ENCODE data around the gene ALK.

ALK gene

DNA sequence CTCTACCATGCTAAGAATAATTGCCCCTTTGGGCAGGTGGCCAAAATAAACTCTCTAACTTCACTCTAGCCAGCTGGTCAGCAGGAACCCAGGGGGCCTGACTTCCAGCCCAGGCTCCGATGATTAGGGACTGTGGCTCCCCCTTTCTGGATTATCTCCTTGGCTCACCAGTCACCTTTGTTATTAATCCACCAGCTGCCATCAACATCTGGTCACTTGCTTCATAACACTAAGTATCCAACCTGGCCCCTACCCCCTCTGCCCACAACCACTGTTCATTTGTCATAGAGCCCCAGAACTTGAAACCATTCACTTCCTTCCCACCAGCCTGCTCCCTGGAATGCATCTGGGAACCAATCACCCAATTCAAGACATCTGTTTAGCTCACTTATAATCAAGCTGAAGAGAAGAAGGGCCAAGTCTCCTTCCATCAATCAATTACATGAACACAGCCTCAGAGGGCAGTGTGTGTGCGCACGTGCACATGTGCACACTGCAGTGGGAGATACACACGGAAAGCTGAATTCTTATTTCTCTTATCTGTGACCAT is 215.1 kb downstream of the ALK start:
- no peak for DNase-seq

DNA sequence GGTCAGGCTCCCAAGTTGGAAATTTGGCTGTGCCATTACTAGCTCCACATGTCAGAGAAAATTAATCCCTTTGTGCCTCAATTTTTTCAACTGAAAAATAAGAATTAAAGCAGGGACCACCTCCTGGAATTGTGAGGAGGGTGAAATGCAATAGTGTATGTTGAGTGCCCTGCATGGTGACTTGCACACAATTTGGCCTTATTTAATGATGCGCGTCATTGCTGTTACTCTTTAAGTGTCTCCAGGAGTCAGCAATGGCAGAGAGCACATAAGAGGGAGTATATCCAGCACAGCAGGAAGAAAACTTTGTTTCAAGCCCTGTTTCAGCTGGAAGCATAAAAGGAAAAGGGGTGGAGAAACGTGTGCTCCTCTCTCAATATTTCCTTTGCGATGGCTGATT is 215.8 kb downstream of the ALK start:
- no peak for DNase-seq

DNA sequence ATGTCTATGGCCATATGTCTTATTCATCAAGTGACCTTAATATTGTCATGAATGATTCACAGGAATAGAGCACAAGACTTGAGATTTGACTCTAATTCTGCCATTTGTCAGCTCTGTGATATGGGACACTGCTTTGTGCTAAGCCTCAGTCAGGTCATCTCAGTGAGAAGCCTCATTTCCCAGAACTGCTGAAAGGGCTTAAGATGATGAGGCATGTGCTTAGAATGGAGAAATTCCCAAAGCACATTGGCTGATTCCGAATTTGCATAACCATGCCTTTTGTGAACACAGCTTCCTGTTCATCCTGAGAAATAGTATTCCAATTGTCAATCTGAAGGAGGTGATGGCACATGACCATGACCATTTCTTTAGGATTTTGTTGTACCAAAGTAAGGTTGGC is 218.1 kb downstream of the ALK start:
- DNase-seq: no peak

DNA sequence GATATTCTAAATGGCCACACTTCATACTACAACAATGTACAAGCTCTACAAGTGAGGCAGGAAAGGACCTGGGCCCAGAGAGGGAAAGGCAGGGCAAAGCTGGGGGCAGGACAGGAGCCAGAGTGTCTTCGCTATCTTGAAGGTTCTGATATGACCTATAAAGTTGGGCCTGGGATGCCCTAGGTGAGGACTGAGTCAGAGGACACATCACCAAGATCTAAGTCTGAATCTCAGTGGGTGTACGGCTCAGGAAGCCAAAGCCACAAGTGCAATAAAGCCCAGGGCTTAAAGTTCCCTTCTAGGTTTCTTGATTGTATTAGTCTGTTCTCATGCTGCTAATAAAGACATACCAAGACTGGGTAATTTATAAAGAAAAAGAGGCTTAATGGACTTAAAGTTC is 219.1 kb downstream of the ALK start:
- no peak for DNase-seq

DNA sequence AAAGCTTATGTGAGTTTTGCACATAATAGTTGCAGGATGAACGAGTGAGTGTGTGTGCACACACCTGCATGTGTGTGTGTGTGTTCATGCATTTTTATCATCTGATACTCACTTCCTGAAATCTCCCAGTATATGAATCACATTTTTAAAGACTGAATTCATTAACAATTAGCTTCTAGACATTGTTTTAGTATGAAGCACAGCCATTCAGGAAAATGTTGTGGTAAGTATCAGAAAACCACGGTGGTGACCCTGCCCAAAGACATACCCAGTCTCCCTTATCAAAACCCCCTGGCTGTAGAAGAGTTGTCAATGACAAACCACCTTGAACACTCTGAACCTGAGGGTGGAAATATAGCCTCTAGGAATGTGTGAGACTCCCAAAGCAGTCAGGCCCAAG is 220.8 kb downstream of the ALK start:
- DNase-seq: no peak

DNA sequence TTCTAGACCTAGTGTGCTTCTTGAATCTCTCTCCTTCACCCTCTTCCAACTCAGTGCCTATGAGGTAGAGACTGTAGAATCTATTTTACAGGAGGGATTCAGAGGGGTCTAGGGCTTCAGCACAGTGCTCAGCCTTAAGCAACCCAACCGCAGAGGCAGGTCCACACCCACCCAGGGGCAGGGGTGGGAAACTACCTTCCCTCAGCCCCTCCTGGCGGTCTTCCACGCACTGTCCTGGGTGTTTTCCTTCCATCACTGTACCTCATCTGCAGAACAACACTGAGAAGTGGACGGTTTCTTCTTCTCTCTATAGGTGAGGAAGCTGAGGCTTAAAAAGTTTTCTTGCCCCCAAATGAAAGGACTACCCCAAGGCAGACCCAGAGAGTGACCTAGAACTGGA is 222.3 kb downstream of the ALK start:
- no peak for DNase-seq

DNA sequence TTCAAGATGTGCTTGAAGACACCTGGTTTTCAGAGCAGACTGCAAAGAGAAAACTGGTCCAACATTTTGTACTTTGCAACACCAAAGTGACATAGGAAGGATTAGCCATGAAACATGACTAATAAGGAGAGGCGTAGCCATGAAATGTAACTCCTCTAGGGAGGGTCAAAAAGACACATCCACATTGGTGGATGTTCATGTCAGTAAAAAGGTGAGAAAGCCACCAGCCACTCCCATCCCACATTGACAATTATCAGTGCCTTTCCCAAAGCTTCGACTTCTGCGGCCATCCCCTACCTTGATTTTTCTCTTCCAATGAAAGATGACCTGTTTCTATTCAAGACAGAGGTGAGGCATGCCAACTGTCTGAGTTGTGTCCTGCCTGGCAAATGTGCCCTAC is 223.2 kb downstream of the ALK start:
- no peak for DNase-seq

DNA sequence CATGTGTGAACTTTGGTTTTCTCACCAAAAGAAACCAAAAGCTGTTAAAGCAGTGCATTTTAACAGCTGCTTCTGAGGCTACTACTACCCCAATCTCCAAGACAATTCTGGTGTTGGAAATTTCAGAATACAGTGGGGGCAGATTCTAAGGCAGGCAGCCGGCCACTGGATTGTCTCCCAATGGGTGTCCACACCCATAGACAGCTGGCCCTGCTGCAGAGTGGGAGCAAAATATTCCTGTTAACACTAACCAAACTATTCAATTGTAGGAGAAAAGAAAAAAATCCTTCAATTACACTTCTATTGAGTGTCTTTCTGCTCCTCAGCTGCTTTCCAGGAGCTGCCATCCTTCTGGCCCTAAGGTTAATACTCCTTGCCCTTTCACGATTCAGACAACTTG is 223.7 kb downstream of the ALK start:
- DNase-seq: no peak

DNA sequence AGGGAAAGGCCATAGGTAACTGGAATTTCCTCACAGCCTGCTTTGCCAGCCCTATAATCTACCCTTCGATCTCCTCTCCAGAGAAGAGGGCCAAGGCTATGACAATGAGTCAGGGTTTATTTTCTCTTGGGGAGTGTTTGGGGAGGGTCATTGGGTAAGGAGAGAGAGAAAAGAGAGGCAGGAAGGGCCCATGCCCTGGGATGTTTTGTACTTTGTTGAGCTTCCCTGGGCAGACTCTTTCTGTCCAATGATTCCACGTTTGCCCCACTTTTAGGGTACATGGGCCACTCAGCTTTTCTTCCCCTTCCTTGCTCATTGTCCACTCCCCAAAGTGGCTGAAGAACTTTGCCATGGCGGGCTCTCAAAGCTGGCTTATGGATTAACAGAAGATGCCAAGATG is 224.2 kb downstream of the ALK start:
- no peak for DNase-seq

DNA sequence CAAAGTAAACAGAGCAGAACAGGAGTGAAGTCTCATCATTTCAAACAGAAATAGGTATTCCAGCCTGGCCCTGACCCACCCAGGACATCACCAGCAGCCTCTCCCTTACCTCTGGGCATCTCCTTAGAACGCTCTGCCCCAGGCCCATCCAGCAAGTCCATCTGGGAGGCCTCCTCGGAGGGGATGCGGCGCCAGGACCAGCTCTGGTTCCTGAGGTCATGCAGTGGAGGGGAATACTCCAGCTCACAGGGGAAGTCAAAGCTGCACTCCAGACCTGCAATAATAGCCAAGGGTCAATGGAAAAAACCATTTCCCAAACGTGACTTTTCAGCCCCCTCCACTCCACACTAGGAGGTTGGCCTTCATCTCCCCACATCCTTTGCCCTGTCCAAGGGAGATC is 226.6 kb downstream of the ALK start:
- DNase-seq: no peak

DNA sequence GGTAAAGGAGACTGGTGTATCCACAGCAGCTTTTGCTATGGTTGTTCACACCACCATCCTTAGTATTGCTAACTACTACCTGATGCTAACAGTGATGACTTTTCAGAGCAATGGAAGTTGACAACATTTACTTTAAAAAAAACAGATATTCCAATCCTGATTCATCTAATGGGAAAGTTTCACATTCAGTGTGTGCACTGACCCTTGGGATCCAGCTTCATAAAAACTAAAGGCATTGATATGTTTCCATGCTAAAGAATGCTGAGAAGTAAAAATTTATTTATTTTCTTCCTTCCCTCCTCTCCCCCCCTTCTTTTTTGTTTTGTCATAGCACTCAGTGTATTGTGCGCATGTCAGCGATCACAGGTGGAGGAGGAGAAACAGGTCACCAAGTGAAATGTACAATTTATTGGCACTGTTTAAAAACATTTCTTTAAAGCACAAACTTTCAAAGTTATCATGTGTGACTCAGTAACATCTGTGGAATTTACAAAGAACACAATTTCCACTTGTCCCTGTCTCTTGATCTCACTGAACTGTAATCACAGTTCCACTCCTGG is 229.9 kb downstream of the ALK start:
- DNase-seq: no peak

DNA sequence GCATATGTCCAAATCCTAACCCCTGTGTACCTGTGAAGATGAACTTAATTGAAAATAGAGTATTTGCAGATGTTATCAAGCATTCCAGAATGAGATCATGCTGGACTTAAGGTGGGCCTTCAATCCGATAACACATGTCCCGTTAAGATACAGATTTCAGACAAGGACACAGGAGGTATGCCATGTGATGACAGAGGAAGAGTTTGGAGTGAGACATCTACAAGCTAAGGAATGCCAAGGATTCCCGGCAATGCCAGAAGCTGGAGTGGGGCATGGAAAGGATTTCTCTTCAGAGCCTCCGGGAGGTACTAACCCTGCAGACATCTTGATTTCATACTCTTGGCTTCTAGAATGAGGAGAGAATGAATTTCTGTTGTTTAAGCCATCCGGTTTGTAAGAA is 231.7 kb downstream of the ALK start:
- no peak for DNase-seq

DNA sequence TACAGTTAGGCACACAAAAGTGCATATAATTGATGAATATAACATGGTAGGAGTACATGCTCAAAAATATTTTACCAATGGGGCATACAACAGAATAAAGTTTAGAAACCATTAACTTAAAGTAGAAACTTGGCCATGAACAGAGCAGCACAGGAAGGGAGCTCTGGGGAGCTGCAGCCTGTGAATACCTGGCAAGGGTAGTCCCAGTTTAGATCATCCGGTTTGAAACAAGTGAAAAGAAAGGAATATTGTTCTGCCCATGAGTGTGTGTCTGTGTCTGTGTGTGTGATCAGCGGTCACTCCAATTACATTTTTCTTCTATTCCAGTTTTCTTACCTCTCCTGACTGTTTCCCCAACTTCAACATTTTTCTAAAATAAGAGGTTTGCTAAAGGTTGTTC is 233.0 kb downstream of the ALK start:
- DNase-seq: no peak

DNA sequence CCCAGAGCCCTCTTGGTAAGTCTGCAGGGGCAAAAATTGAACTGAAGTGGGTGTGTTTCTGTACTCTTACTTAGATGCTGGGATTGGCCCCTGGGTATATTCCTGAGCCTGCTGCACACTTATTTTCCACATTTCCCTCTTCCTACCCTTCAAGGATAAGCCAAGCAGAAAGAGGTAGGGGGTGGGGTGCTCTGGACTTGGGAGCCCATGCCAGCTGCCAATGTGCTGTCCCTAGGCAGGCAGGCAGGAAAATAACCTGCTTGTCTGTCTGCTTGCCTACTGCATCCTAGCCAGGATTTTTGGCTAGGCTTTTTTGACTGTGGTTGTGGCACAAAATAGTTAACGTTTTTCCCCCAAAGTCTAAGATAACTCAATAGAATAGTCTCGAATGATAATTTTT is 234.3 kb downstream of the ALK start:
- DNase-seq: no peak

DNA sequence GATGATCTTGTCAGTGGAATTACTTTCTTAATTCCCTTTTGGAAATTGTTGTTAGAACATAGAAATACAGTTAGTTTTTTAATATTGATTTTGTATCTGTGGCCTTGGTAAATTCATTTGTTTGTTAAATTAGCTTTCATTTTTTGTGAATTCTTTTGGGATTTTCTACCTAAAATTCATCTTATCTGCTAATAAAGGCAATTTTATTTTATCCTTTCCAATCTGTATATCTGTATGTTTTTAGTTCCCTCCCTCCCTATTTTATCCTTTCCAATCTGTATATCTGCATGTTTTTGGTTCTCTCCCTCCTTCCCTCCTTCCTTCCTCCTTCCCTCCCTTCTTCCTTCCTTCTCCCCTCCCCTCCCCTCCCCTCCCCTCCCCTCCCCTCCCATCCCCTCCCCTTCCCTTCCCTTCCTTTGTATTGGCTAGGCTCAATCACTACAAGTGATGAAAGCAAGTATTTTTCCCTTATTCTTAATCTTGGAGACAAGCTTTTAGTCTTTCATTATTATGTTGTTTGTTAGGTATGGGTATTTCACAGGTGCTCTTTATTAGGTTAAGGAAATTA is 244.4 kb downstream of the ALK start:
- DNase-seq: no peak

DNA sequence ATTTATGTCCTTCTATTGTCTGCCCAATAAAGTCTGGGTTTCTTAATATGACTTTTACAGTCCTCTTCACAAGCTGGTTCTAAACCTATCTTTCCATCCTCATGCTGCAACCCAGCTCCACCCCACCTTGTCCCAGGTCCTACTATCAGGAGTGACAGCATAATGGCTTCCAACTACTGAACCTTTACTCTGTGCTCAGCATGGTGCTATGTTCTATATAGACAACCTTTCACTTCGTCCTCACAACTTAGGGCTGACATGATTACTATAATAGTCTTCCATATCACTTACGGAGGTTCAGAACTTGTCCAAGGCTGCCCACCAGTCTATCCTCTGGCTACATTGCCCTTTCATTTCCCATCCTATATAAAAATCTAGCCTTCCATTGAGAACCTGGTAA is 256.8 kb downstream of the ALK start:
- DNase-seq: no peak

DNA sequence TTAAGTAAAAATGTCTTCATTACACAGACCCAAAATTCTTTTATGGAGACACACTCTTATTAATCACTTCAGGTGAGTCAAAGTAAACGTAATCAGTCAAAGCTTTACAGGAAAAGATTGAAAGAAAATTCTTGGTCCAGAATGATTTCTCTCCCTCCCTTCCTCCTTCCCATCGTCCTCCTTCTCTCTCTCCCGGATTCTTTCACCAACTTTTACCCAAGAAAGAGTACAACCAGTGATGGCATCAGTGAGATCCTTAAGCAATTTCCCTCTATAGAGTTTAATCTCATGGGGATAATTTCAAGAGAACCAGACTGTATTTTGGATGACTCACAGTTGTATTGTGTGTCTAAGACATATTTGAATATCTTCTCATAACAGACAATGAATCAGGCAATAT is 258.1 kb downstream of the ALK start:
- DNase-seq: no peak

DNA sequence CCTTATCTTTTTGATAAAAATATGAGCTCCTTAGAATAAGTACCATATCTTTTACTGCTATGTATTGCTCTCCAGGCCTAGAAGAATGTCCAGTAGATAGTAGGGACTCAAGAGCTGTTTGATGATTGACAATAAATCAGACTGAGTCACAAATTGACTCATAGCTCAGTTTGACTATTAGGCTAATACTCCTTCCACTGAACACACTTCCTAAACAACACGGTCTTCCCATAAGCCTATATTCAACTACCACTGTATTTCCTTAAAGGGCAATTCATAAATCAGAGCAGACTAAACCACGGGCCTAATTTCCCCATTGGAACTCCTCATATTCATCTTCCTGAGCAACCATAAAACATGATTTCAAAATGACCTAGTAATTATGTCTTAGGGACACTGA is 258.5 kb downstream of the ALK start:
- no peak for DNase-seq

DNA sequence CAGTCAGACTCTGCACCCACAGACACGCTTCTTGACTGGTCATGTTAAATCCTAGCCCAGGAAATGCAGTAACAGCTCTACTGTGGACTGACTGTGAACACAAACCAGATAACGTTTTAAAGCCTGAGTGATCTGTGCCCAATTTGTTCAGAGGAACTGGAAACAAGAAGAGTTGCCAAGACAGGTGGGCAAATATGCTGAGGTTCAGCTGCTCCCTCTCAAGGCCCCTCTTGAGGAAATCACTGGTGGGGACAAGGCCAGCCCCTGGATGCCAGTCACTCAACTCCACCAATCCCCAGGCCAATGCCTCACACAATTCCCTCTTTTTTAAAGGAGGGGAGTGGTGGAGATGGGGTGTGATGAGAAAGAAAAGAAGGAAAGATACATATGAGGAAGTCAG is 261.2 kb downstream of the ALK start:
- no peak for DNase-seq

DNA sequence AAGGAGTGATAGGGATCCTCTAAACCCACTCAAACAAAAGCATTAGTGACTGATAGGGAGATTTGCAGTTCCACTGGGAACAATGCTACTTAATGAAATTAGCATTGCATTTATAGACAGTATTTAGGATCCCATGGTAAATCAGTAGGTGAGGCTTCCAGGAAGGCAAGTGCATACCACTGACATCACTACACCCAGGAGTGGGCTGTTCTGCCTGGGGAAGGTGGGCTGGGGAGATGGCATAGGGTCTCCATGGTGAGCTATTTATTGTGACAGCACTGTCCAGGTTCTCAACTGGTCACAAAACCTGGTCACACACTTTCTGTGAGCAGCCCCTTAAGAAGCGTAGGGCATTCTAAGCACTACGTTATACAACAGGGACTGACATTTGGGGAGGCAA is 262.2 kb downstream of the ALK start:
- DNase-seq: no peak

DNA sequence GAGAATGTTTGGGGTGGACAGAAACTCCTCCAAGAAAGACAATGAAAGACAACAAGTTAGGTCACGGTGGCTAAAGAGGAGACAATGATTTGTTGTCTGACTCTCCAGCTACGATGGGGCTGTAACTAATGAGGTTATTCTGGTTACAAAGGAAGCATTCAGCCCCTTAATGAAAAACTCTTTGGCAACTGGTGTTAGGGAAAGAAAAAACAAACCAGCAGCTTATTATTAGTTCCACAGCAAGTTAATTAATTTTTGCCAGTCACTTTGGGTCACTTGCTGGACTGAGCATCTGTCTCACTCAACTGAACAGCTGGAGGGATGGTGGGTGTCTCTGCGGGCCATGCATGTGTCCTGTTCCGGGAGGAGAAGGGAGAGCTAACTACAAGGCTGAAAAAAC is 263.7 kb downstream of the ALK start:
- no peak for DNase-seq

DNA sequence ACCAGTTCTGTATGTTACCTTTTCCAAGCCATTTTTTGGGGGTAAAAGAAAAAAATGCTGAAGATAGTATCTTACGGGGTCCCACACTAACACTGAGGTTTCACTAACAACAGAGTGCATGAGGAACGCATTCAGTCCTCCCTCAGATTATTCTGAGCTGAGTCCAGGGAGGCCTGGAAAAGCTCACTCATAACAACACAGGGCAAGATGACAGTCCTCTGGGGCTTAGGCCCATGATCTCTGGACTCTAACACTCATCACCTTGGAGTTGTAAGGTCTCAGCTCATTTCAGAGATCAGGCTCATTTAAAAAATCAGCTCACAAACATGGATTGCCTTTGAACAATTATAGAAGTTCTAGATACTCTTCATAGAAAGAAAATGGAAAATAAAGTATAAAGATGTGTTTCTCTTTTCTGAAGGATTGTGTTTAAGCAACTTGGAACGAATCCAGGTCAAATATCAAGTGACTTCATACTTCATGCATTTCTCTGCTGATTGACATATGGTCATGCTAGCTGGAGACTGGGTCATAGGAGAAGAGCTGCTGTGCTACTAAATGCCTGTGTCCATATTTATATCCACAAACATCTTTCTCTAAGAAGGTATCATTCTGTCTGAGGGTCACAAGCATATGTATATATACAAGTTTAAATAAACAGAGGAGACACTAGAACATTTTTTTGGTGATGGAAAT is 265.8 kb downstream of the ALK start:
- DNase-seq: no peak

DNA sequence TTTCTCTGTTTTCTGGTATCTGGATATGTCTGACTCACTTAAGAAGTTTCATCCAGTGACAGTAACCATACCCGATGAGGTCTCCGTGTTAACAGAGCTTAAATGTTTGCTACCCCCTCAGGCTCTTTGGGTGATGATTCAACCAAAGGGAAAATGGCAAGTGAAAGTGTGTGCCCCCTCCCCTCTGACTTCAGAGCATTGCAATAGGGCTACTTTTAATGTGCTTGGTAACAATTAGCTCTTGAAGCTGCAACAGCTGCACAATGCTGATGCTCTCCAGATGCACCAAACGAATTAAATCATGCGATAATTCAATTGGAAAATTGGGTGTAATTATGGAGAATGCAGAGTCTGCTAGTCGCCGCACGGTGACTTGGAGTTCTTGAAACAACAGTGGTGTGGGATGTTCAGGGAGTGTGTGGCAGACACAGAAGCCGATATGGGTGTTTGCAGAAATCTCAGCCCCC is 270.7 kb downstream of the ALK start:
- no peak for DNase-seq

DNA sequence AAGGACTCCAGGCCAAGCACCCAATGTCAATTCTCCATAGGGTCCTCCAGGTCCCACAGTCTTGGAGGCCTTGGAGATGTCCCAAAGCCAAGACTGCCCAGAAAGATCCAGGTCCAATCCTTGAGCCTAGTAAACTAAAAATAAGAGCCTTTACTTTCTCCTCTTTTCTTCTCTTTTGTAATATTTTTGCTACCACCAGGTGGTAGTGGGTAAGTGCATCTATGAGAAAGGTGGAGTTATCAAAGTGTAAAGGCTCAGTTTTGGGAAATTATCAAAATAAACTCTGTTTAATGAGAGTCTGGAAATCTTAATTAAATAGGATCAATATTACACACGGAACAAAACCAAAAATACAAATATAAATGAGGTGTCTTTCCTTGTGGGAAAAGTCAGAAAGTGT is 276.4 kb downstream of the ALK start:
- DNase-seq: no peak

DNA sequence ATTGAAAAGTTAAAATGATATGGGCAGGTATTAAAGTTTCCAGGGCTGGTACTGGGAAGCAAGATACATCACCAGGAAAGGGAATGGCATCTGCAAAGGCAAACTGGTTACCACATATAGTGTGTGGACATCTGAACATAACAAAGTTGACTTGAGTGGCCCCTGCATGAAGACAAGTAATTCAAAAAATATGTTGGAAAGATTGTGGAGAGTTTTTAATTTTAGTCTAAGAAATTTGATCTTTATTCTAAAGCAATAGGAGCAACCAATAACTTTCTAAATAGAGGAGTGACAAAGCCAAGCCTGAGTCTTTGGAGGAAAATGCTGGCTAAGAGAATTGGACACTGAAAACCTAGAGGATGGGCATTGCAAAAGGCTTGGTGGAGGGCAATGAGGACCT is 278.2 kb downstream of the ALK start:
- no peak for DNase-seq
